HEK293T (cell line): ENCODE data around the gene CERS3.

Experiments
- BHLHE40 ChIP-seq: fragments of 450-650 bp; IDR thresholded peaks from 2 replicates; pipeline ENCODE4 v1.6.1; 2016; ENCODE audit warnings: mild to moderate bottlenecking, moderate library complexity, borderline replicate concordance
- ELF4 ChIP-seq: fragments of 450-650 bp; IDR thresholded peaks from 2 replicates; pipeline ENCODE4 v1.6.1; 2017; ENCODE audit warnings: antibody characterized with exemption
- L3MBTL2 ChIP-seq: fragments of 450-650 bp; conservative IDR thresholded peaks from 2 replicates; pipeline ENCODE4 v1.6.1; 2016; ENCODE audit warnings: mild to moderate bottlenecking

GRCh38 chr15:100565591-100565990 is 36.8 kb upstream of the CERS3 start:
- TF ChIP-seq BHLHE40: no peak
- TF ChIP-seq L3MBTL2: no peak
- TF ChIP-seq ELF4: no peak
